ENCODE measurements around the gene PAGR1. TPM values are rescaled to one million over a fixed set of nuclear protein-coding genes. Genes with fewer than 3 reads are reported as not detected.
A peak's percentile ranks its signal among the peaks of the same experiment; 100 is the strongest.
"Not testable (repeated sequence)": the region's sequence is repeated elsewhere in the genome, so short reads cannot be mapped to it uniquely, and the experiment has no call there.

PAGR1 gene
- total RNA-seq, 1 experiment from 2014 or later = 117 TPM

DNA sequence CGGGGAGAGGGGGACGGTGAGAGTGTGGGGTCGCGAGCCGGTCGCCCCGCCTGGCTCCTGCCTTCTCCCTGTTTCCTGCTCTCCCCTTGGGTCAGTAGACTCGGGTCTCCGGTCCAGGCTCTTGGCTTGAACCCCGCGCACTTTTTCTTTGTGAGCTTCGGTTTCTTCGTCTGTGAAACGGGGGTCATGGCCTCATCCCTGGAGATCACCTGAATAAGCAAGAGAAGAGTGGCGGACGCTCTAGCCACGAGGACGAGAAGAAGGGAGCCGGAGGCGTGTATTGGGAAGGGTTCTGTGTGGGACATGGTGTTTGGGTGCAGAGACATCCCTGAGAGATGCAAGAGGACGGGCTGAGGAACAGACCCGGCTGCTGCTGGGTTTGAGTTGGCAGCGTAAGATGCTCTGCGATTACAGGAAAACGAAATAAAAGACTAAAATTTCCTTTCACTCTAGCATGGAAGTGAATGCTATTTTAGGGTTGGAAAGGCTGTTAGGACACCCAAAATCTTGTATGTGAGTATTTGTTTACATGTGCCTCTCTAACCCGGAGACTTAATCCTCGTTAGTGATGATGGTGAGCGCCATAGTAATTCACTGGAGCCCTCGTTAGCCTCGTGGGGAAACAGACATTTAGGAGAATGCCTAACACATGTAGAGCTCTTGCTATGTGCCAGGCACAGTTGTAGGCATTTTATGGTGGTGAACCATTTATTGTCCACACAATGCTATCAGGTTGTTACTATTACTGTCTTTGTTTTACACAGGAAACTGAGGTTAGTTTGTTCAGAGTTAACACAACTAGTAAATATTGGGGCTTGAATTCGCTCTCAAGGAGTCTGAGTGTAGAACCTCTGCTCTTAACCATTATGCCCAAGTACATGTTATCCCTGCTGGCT is 24.8 kb upstream of the PAGR1 start:
- in situ Hi-C loops (cut with HindIII; ENCODE audit: low pct_unique_long_range_greater_than_20kb, low sequenced_read_pairs) = no loop called here
- DNase-seq (ENCODE audit: low read depth) = no peak

- no peak for DNase-seq (ENCODE audit: low read depth)
- in situ Hi-C loops (cut with HindIII; ENCODE audit: low pct_unique_long_range_greater_than_20kb, low sequenced_read_pairs) = no loop called here
These were observed 23.8 kb upstream of the PAGR1 start for GRCh38 chr16:29791845-29792807.

DNA sequence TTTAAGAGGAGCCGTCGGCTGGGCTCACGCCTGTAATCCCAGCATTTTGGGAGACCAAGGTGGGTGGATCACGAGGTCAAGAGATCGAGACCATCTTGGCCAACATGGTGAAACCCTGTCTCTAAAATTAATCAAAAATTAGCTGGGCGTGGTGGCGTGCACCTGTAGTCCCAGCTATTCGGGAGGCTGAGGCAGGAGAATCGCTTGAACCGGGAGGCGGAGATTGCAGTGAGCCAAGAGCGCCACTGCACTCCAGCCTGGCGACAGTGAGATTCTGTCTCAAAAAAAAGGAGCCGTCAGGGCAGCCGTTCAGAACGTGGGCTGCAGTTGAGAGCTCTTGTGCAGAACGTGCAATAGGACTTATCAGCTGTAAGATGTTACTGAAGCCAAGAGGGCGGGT is 22.8 kb upstream of the PAGR1 start:
- in situ Hi-C loops (cut with HindIII; ENCODE audit: low pct_unique_long_range_greater_than_20kb, low sequenced_read_pairs); DNase-seq (ENCODE audit: low read depth): not testable (repeated sequence)

GRCh38 chr16:29794231-29794710 is 21.7 kb upstream of the PAGR1 start:
- in situ Hi-C loops (cut with HindIII; ENCODE audit: low pct_unique_long_range_greater_than_20kb, low sequenced_read_pairs) = no loop called here
- DNase-seq (ENCODE audit: low read depth) = no peak

DNA sequence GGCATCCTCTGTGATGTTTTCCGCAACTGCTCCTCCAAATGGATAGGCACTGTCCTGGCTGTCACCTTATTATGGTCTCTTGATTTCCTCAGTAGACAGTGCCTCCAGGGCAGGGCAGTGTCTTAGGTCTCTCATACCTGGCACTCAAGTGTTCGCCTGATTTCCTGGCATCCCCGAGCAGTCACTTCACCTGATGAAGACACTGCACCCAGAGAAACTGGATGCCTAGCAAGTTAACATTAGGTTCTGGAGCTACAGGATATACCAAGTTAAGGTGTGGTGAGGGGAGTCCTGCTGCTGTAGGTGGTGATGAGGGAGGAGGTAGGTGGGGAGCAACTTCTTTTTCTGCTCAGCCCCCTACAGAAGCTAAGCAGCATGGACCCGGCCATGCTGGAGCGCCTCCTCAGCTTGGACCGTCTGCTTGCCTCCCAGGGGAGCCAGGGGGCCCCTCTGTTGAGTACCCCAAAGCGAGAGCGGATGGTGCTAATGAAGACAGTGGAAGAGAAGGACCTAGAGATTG is 13.5 kb upstream of the PAGR1 start:
- DNase-seq (ENCODE audit: low read depth) = no peak
- in situ Hi-C loops (cut with HindIII; ENCODE audit: low pct_unique_long_range_greater_than_20kb, low sequenced_read_pairs) = no loop called here

DNA sequence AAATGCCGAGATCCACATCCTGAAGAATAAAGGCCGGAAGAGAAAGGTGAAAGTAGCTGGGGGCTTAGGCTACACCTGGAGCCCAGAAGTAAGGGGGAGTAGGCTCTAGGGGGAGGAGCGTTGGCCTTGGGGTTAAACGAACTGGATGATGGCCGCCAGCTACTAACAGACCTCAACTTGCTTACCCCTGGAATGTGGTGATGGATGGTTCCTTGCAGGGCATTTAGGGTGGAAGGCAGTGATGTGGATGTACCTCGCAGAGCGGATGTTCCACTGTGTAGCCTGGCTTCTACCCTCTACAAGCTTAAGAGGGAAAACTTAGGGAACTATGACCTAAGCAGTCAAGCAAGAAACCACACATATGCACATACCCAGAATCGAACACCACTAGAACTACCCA is 11.9 kb upstream of the PAGR1 start:
- peak; percentile 38 for DNase-seq (ENCODE audit: low read depth)
- in situ Hi-C loops (cut with HindIII; ENCODE audit: low pct_unique_long_range_greater_than_20kb, low sequenced_read_pairs) = no loop called here

DNA sequence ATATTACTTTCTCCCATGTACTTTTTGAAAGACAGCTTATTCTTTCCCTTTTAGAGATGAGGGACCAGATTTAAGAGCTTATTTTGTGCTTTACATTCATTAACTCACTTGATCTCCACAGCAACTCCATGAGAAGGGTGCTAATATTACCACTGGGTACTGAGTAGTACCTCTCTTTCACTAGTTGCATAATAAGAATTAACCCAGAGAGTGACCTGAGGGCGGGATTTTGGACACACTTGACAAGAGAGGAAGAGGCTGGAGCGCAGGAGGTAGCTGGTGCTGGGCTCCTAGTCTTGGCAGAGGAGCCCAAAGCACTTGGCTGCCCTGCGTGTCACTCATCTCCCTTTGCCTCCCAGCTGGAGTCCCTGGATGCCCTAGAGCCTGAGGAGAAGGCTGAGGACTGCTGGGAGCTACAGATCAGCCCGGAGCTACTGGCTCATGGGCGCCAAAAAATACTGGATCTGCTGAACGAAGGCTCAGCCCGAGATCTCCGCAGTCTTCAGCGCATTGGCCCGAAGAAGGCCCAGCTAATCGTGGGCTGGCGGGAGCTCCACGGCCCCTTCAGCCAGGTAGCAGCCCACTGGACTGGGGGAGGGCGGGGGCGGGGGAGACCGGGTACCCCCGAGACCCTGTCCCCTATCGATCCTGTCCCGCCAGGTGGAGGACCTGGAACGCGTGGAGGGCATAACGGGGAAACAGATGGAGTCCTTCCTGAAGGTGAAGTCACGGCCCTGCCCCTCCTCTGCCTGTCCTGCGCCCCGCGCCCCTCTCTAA is 11.3 kb upstream of the PAGR1 start:
- DNase-seq (ENCODE audit: low read depth) = peak; percentile 60
- in situ Hi-C loops (cut with HindIII; ENCODE audit: low pct_unique_long_range_greater_than_20kb, low sequenced_read_pairs) = no loop called here

DNA sequence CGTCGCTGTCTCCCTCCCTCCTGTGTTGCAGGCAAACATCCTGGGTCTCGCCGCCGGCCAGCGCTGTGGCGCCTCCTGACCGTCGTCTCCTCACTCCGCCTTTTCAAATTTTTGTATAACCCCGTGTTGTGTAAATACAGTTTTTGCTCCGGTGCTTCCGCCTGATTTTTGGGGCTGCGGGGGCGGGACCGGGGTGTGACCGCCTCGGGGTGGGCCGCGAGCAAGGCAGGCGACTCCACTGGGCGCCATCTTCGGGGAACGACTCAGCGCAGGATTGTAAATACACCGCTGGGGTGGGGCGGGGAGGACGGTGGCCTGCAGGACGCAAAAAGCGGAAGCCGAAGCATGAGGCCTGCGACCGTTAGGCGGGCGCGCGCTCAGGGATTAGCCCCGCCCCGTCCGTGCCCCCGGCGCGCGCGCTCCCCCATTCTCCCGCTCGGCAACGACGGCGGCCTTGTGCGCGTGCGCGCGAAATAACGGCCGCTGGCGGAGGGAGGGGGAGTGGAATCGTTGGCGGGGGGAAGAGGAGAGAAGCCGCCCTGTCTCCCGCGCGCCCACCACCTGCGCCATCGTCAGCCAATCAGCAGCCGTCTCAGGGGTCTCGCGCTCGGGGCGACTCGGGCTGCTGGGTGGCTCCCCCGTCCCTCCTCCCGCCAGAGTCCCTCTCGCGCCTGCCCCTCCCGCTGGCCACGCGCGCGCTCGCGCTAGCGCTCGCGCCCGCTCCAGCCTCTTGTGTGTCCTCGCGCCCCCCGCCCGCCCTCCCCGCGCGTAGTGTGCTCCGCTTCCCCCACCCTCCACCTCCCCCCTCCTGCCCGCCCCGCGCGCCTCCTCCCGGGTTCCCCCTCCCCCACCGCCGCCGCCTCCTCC is 10.5 kb upstream of the PAGR1 start:
- in situ Hi-C loops (cut with HindIII; ENCODE audit: low pct_unique_long_range_greater_than_20kb, low sequenced_read_pairs) = no loop called here
- DNase-seq (ENCODE audit: low read depth) = peak; percentile 99

- DNase-seq (ENCODE audit: low read depth) = no peak
- in situ Hi-C loops (cut with HindIII; ENCODE audit: low pct_unique_long_range_greater_than_20kb, low sequenced_read_pairs) = no loop called here
These were observed 9.8 kb upstream of the PAGR1 start, which contains the start of gene MAZ for GRCh38 chr16:29806099-29806579. MAZ (plus strand) TSS chr16:29806529; CDS start chr16:29806702, 173 bp downstream.

DNA sequence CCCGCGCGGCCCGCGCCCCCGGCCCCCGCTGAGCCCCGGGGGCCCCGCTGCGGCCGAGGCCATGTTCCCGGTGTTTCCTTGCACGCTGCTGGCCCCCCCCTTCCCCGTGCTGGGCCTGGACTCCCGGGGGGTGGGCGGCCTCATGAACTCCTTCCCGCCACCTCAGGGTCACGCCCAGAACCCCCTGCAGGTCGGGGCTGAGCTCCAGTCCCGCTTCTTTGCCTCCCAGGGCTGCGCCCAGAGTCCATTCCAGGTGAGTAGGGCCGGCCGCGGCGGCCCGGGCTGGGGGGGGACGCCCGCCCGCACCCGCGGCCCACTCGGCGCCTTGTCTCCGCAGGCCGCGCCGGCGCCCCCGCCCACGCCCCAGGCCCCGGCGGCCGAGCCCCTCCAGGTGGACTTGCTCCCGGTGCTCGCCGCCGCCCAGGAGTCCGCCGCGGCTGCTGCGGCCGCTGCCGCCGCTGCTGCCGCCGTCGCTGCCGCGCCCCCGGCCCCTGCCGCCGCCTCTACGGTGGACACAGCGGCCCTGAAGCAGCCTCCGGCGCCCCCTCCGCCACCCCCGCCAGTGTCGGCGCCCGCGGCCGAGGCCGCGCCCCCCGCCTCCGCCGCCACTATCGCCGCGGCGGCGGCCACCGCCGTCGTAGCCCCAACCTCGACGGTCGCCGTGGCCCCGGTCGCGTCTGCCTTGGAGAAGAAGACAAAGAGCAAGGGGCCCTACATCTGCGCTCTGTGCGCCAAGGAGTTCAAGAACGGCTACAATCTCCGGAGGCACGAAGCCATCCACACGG is 9.1 kb upstream of the PAGR1 start:
- in situ Hi-C loops (cut with HindIII; ENCODE audit: low pct_unique_long_range_greater_than_20kb, low sequenced_read_pairs) = no loop called here
- DNase-seq (ENCODE audit: low read depth) = peak; percentile 81

DNA sequence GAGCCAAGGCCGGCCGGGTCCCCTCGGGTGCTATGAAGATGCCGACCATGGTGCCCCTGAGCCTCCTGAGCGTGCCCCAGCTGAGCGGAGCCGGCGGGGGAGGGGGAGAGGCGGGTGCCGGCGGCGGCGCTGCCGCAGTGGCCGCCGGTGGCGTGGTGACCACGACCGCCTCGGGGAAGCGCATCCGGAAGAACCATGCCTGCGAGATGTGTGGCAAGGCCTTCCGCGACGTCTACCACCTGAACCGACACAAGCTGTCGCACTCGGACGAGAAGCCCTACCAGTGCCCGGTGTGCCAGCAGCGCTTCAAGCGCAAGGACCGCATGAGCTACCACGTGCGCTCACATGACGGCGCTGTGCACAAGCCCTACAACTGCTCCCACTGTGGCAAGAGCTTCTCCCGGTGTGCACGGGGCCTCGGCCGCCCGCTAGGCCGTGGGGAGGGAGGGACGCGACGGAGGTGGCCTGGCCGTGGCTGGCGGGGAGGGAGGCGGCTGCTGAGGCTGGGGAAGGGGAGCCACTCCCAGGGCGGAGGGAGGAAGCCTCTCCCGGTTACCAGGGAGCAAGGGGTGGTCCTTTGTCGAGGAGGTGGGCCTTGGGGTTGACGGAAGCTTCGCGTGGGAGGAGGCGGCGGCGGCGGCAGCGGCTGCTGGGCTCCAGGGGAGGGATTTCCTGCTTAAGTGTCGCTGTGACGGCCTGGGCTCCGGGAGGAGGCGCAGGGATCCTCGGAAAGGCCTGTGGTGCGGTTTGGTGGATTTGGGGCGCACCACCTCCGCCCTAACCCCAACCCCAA is 8.3 kb upstream of the PAGR1 start:
- in situ Hi-C loops (cut with HindIII; ENCODE audit: low pct_unique_long_range_greater_than_20kb, low sequenced_read_pairs) = no loop called here
- DNase-seq (ENCODE audit: low read depth) = peak; percentile 98

DNA sequence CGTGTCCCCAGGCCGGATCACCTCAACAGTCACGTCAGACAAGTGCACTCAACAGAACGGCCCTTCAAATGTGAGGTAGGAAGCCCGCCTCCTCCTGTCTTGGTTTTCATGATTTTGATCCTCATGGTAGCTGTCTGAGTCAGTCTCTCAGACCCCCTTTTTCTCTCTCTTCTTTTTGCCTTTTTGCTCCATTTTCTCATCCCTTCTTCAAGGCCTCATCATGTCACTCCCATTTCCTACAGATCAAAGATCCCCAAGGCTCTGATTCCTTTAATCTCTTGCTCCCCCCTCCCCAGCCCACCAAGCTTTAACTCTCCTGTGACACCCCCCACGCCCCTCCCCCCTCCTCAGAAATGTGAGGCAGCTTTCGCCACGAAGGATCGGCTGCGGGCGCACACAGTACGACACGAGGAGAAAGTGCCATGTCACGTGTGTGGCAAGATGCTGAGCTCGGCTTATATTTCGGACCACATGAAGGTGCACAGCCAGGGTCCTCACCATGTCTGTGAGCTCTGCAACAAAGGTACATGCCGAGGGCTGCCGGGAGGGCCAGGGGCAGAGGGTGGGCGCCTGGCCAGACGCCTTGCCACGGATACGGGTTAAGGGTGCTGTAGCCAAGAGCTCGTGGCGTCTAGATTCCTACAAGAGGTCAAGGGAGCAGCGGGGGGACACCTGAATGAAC is 7.6 kb upstream of the PAGR1 start:
- DNase-seq (ENCODE audit: low read depth) = no peak
- in situ Hi-C loops (cut with HindIII; ENCODE audit: low pct_unique_long_range_greater_than_20kb, low sequenced_read_pairs) = no loop called here

GRCh38 chr16:29809031-29809747 is 6.8 kb upstream of the PAGR1 start:
- no peak for DNase-seq (ENCODE audit: low read depth)
- in situ Hi-C loops (cut with HindIII; ENCODE audit: low pct_unique_long_range_greater_than_20kb, low sequenced_read_pairs) = no loop called here

- in situ Hi-C loops (cut with HindIII; ENCODE audit: low pct_unique_long_range_greater_than_20kb, low sequenced_read_pairs) = no loop called here
- DNase-seq (ENCODE audit: low read depth) = no peak
These were observed 5.9 kb upstream of the PAGR1 start for GRCh38 chr16:29809850-29810698.
